Islet precursor cell (in vitro differentiated cells): ENCODE data around the gene GPX1.
"Not testable (repeated sequence)": the region's sequence is repeated elsewhere in the genome, so short reads cannot be mapped to it uniquely, and the experiment has no call there.

Source experiments
- DNase-seq: peaks from one replicate; pipeline ENCODE4 v3.0.0-alpha.2; 2018

Gene GPX1

DNA sequence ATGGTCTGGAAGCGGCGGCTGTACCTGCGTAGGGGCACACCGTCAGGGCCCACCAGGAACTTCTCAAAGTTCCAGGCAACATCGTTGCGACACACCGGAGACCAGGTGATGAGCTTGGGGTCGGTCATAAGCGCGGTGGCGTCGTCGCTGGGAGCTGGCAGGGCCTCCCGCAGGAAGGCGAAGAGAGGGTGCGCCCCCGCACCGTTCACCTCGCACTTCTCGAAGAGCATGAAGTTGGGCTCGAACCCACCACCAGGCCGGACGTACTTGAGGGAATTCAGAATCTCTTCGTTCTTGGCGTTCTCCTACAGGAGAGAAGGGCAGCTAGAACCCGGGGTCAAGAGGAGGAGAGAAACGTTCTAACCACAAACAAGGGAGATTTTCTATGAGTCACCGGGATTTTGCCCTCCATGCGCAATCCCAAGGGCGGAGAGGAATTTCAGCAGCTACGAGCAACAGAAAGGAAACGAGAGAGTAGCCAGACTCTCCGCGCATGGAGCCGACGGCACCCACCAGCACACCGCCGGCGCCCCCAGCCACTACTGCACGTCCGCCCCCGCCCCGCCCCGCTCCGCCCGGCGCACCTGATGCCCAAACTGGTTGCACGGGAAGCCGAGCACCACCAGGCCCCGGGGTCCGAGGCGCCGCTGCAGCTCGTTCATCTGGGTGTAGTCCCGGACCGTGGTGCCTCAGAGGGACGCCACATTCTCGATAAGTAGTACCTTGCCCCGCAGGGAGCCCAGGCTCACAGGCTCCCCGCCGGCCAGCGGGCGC lies 523 bp downstream of the GPX1 start:
- DNase-seq = peak; percentile 77

DNA sequence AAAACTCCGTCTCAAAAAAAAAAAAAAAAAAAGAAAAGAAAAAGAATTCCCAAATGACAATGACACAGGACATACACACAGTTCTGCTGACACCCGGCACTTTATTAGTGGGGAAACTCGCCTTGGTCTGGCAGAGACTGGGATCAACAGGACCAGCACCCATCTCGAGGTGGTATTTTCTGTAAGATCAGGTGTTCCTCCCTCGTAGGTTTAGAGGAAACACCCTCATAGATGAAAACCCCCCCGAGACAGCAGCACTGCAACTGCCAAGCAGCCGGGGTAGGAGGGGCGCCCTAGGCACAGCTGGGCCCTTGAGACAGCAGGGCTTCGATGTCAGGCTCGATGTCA lies 1.1 kb downstream of the GPX1 start:
- DNase-seq = not testable (repeated sequence)

DNA sequence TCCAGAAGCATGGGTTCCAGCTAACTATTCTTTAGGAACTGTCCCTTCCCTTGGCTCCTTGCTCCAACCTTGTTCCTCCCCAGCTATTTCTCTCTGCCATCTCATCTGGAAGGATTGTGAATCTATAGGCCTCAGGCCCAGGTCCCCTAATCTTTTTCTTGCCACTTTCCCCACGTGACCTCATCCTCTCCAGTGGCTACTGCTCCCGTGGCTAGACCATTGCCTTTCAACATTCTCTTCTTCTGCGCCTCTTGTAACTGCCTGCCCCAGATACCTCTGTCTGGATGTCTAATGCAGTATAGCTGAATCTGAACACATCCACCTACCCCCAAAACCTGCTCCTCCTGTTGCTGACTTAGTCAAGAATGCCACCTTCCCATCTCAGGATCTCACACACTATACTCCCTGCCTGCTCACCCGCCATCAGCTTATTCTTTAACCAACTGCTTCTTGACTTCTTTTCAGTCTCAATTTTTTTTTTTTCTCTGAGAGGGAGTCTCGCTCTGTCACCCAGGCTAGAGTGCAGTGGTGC lies 5.2 kb downstream of the GPX1 start:
- DNase-seq = no peak

DNA sequence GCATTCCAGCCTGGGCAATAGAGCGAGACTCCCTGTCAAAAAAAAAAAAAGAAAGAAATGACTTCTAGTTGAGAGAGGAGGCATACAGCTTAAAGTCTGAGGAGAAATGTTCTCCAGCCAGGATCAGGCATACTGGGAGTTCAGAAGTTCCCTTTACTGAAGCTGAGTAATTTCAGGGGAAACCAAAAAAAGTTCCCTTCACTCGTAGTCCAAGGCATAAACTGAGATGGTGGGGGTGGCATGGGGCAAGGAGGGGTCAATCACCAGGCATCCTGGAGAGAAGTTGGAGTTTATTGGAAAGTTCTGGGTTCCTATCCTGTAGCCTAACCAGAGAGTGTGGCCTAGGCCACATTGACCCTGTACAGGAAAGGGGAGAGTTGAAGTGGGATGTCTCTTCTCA lies 5.9 kb downstream of the GPX1 start:
- no peak for DNase-seq

DNA sequence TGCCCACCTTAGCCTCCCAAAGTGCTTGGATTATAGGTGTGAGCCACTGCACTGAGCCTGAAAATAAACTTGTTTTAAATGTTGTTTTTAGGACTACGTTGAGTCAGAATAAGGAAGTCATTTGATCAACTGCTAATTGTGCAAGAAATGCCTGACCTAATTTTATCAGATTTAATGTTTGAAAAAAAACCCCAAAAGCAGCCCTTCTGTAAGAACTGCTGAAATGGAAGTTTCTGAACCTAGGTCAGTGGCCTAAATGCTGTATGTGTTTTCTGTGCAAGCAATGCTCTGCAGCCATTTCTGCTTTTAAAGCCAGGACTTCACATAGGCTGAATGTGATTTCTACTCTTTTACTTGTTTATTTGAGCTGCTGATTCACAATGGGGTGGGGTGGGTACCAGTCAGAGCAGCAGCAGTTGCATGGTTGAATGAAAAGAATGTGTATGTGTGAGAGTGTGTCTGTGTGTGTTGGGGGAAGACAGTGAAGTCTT lies 6.6 kb downstream of the GPX1 start:
- peak; percentile 58 for DNase-seq

DNA sequence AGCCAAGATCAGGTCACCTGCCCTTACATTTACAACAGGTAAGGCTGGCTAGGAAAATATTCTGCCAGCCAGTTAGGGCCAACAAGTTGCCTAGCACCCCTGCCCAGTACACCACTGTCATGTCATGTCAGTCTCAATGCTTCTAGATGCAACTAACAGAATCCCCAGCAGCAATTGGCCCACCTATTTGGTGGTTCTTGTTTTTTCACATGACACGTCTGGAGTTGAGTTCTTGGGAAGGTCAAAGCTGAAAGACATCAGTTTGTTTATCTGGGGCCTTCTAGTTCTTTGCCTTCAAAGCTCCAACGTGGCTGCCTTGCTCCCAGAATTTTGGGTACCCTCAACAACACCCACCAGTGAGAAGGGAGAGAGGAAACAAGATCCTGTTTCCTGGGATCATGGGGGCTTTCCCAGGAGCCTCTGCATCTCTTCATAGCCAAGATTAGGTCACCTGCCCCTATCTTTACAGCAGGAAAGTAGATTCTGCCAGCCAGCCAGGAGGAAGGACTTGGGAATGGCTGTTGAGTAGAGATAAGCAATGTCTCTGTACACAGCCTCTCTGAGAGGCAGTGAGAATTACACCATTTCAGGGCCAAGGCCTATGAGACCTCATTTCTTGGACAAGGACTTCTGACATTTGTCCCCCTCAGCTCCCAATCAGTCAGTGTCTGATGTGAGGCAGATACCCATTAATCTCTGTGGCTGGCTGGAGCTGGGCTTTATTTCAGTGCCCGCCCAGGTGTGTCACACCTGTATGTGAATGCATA lies 8.6 kb downstream of the GPX1 start:
- no peak for DNase-seq

DNA sequence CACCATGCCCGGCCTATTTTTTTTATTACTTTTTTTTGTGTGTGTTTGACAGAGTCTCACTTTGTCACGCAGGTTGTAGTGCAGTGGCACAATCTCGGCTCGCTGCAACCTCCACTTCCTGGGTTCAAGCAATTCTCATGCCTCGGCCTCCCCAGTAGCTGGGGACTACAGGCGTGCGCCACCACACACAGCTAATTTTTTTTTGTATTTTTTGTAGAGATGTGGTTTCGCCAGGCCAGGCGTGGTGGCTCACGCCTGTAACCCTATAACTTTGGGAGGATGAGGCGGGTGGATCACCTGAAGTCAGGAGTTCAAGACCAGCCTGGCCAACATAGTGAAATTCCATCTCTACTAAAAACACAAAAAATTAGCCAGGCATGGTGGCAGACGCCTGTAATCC lies 9.8 kb downstream of the GPX1 start:
- not testable (repeated sequence) for DNase-seq

DNA sequence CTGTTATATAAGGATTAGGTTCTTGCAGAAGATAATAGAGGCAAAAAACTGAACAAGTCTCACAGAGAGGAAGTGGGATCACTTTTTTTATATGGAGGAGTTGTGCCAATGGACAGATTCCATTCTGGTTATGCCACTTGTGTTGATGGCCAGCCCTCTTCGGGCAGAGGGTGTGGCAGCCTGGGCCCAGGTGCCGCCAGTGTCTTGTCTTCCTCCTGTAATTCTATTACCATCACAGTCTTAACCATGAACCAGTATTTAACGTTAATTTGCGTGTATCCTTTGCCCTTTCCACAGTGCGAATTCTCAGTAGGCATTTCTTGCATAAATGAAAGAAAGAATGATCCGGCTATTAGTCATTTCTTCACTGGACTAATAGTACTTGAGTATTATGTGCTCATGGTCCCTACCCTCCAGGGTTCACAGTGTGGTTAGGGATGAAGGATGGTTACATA lies 11.3 kb downstream of the GPX1 start:
- no peak for DNase-seq

DNA sequence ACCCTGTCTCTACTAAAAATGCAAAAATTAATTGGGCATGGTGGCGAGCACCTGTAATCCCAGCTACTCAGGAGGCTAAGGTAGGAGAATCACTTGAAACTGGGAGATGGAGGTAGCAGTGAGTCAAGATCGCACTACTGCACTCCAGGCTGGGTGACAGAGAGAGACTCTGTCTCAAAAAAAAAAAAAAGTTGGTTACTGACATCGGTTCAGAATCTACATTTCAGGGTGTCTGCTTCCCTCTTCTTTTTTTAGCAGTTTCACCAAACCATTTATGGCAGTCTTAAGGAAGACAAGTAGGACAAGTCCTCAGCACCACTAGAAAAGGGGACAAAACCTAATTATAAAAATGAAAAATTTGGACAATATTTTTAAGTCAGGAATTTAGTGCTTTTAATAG lies 15.0 kb downstream of the GPX1 start:
- DNase-seq = no peak

DNA sequence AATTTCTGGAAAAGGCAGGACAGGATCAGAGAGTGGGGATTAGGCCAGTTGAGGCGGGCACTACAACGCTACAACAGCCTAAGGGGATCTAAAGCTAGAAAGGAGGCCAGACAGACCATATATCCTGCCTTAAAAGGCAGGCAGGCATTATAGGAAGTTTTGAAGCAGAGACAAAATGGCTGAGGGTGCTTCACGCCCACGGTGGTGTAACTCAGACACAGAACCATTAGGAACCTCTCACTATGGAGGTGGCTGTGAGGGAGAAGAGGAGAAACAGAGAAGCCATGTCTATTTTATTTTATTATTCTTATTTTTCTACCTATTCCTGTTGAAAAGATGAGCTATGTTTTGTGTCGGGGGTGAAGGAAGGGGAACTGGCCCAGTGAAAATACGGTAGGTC lies 16.2 kb downstream of the GPX1 start:
- DNase-seq = no peak

DNA sequence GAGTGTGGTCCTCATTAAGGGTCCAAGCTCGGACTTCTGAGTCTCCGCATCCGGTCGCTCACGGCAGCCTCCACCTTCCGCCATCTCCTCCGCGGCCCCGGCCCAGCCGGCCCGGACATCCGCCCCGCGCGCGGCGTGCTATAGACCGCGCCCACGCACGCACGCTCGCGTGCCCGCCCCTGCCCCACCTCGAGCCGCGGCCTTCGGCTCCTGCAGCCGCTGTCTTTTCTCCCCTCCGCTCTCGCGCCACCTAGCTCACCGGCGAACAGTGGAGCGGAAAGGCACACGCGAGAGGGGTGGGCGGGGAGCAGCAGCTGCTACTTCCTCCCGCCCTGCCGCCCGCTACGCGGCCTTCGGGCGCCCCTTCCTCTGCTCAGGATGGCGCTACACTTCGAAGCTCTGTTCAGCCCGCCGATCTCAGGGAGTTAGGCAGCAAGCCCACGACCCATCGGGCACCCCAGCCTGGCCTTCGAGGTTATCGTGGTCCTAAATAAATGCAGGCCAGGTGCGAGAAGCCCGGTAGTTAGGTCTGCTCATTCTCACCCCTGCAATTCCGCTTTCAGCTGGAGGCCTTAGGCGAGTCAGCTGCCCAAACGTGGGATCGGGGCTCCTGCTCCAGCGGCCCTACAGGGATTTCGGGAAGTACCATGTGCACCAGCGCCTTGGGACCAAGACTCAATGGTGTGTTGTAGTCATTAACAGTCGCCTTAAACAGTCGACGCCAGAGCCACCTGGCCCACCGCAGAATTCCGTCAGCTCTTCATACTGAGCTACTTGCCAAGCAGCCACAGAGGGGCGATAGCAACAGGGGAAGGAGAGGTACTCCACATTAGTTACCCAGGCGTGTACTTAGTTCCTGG lies 18.0 kb downstream of the GPX1 start, which contains the start of gene USP4:
Gene USP4, minus strand, starts transcription at position 113 of the 860 bp plus-strand sequence. Its CDS starts 29 bp downstream, at position 84.
- DNase-seq = peak; percentile 94

DNA sequence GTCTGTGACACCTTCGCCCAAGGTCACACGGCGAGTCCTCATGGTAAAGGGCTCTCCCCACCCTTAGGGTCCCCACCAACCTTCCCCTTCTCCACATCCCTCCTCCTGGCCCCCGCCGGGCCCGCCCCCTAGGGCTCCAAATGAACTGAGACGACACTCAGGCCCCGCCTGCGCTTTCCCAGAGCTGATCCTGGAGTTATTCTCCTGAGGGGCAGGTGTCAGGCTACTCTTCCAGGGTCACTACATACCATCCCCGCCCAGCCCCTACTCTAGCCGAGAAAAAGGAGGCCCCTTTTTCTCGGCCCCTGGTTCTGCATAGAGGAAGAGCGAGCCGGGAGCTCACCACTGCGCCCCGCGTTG lies 18.6 kb downstream of the GPX1 start:
- DNase-seq = no peak

DNA sequence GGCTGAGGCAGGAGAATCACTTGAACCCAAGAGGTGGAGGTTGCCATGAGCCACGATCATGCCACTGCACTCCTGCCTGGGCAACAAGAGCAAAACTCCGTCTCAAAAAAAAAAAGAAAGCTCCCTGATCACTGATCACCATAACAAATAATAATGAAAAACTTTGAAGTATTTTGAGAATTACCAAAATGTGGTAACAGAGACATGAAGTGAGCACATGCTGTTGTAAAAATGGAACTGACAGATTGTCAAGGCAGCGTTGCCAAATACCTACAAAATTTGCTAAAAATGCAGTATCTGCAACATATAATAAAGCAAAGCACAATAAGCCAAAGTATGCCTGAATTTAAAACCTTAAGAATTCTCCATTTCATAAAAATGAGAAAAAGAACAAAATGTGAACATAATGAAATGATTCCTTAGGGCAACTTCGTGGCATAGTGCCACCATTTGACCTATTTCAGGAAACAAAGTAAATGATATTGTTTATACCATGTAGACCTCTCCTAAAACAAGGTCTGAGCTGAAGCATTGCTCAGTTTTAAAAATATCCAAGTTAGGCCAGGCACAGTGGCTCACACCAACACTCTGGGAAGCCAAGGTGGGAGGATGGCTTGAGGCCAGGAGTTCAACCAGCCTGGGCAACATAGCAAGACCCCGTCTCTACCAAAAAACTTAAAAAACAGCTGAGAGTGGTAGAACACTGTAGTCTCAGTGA lies 24.1 kb downstream of the GPX1 start:
- DNase-seq = no peak

DNA sequence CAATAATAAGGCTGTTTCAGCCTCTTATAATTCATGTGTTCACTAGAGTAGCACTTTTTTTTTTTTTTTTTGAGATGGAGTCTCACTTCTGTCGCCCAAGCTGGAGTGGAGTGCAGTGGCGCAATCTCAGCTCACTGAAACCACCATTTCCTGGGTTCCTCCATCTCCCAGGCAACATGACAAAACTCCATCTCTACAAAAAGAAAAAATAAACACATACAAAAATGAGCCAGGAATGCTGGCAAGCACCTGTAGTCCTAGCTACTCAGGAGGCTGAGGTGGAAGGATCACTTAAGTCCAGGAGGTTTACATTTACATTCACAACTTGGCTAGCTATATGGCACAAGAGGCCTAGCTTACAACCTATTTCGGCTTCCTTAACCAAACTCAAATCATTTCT lies 25.1 kb downstream of the GPX1 start:
- no peak for DNase-seq

DNA sequence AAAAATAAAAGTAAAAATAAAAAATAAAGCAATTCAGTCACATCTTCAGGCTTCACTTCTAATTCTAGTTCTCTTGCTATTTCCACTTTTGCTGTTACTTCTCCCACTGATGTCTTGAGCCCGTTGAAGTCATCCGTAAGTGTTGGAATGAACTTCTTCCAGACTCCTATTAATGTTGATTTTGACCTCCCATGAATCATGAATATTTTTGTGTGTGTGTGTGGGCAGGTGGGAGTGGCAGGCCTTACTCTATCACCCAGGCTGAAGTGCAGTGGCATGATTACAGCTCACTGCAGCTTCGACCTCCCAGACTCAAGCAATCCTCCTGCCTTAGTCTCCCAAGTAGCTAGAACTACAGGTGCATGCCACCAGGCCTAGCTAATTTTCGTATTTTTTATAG lies 29.0 kb downstream of the GPX1 start:
- DNase-seq = no peak

DNA sequence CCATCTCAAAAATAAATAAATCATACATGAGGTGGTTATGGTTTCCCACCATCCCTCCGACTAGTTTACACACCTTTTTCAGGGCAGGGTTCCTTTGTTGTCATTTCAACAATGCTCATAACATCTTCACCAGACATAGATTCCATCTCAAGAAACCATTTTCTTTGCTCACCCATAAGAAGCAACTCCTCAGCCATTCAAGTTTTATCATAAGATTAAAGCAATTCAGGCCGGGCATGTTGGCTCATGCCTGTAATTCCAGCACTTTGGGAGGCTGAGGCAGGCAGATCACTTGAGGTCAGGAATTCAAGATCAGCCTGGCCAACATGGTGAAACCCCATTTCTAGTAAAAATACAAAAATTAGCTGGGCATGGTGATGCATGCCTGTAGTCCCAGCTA lies 29.8 kb downstream of the GPX1 start:
- not testable (repeated sequence) for DNase-seq

DNA sequence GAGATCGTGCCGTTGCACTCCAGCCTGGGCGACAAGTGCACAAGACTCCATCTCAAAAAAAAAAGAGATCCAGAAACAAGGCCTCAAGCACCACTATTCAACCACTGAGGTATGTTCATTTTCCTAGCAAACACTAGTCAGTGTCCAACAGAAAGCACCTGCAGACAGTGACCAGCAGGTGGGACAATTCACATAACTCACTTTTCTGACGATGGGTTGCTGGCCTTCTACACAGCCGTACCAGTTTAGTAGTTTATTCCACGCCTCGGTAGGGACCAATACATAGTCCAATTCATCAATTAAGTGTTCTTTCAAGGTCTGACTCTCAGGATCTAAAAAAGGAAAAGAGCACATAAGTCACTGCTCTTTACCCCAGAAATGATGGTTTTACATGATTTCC lies 30.7 kb downstream of the GPX1 start:
- DNase-seq = no peak

DNA sequence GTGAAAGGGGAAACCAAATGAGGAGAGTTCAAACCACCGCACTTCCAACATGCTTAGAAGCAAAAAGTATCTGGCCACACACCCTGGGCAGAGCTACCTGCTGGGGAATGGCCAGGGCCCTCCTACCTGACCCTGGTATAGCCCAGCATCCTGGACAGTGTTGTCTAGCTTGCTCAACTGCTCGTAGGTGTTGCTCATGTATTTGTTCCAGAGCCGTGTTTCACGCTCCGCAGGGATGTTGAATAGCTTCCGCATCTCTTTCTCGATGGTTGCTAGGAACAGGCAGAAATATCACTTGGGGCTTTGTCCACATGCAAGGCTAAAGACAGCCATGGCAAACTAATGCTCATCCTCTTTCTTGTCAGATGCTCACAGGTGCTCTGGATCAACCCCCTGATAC lies 33.4 kb downstream of the GPX1 start:
- no peak for DNase-seq

DNA sequence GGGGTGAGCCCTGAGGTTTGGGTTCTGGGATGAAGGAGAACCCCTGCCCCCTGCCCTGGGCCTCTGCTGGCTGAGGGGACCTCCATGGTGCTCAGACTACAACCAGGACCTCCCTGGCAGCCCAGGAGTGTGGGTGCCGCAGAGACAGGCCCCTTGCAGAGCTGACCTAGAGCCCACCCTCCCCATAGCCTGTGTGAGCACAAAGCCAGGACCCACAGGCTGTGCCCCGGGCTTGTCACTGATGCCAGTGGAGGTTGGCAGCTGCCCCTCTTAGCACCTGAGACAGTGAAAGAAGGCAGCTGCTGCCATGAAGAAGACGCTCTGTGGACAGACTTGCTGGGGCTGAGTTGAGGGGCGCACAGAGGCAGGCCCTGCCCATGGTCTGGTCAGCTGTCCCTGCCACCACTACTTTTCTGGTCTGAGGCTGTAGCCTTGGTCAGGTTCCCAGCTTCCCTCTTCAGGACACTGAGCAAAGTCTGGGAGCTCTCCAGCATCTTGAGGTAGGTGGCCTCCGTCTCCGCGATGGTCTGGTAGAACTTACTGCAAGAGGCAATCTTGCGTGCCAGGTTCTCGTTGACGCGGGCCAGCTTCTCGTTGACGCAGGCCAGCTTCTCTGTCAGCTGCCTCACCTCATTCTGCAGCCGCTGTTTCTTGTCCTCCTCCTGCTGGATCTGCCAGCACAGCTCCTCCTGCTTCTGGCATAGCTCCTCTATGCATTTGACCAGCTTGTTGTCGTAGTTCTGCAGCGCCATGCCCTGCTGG lies 41.3 kb downstream of the GPX1 start:
- DNase-seq = no peak

DNA sequence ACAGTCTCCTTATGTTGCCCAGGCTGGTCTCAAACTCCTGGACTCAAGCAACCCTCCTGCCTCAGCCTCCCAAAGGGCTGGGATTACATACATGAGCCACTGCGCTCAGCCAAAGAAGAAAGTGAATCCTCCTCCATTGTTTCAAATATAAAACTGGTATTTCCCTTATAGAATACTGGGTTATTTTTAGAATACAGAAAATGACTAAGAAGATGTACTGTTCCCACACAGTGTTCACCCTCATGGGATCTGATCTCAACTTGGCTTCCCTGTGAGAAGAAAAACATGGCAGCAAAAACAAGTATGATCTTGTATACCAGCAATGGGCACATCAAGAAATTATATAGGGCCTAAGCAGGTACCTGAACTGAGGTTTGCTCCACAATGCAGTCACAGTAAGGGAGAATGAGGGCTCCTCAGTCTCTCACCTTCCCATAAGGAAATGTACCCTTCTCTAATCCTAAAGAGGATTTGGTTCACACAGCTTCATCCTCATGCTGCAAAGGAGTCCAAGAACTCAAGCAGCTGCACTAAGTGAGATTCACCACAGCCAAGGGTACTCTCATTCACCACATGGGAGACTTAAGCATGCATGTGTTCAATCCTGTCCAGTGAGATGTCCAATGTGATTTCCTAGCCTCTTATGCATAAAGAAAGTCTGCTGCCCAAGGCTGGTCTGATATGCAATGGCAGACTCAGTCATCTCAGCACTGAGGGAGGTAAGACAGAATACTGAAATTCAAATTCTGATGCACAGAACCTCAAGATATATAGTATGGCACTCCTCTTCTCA lies 44.1 kb downstream of the GPX1 start:
- no peak for DNase-seq

DNA sequence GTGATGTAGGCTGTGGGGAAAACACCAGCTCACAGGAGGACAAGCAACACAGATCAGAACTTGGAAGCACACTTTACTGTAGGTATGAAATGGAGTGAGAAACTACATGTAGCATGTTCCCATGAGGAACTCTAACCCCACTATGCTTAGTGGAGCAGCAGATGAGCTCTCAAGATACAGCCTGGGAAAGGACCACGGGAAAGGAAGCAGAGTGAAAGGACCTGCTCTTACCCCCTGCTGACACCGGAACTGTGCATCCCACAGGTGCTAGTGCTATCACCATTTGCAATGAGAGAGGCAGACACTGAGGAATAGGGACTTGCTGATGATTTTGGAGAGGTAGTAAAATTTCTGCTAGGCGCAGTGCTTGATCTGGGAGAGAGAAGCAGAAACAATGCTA lies 46.9 kb downstream of the GPX1 start:
- no peak for DNase-seq
